HCT116 (cell line): ENCODE measurements around the gene AKR1E2. TPM values are rescaled to one million over a fixed set of nuclear protein-coding genes. Genes with fewer than 3 reads are reported as not detected.
"Not testable (repeated sequence)": the region's sequence is repeated elsewhere in the genome, so short reads cannot be mapped to it uniquely, and the experiment has no call there.

Source experiments
- ATAC-seq: fragments of 200-7000 bp; cut with Tn5 transposase; 2 replicates; pipeline ENCODE4 v1.9.1; 2020; ENCODE audit warnings: mild to moderate bottlenecking, moderate library complexity
- BruUV-seq: library from RNA; stranded (reverse); fragments of 400-500 nt; replicated peaks from 2 replicates; lab custom pipeline; 2021; lab: Mats Ljungman, UMichigan
- CTCF ChIA-PET: fragments of 300-600 bp; sonication (Branson Sonifier 250); formaldehyde crosslinking; loops from one replicate; lab custom pipeline; 2021; ENCODE audit warnings: antibody characterized with exemption; lab: Charles Lee
- POLR2A ChIA-PET: fragments of 300-600, 350-600 bp; sonication (Branson Sonifier 250); formaldehyde crosslinking; loops from one replicate; lab custom pipeline; 2021; ENCODE audit warnings: antibody characterized with exemption; lab: Charles Lee
- RAD21 ChIA-PET, 2 experiments: fragments of 300-600 bp; sonication (Branson Sonifier 250); formaldehyde crosslinking; loops; one replicate each; lab custom pipeline; 2023; ENCODE audit warnings: low total read pairs in 2 of 2; ENCODE audit not compliant: uncharacterized antibody in 2 of 2, unreplicated experiment in 2 of 2, low non-redundant PET in 1 of 2; lab: Charles Lee
- DNase-seq: peaks from one replicate; pipeline ENCODE4 v3.0.0-alpha.2; 2010; ENCODE audit warnings: low read depth, low spot score
- H2AFZ ChIP-seq: fragments of 200-600 bp; shearing (Covaris generic), sonication (generic); 2 replicates; pipeline ENCODE4 v1.6.1; 2017; ENCODE audit warnings: low read depth, mixed run types, mixed read lengths, antibody characterized with exemption, low read length; ENCODE audit not compliant: poor library complexity, severe bottlenecking
- H3K27ac ChIP-seq: 2 replicates; pipeline ENCODE4 v1.5.1; 2012; ENCODE audit warnings: low read depth, low read length
- H3K27me3 ChIP-seq: fragments of 200-600 bp; sonication (generic); 2 replicates; pipeline ENCODE4 v1.6.1; 2016; ENCODE audit warnings: mixed run types, low read length, mixed read lengths; ENCODE audit not compliant: insufficient read depth
- H3K36me3 ChIP-seq, 2 experiments: fragments of 200-500 bp in 1 of 2; fragments of 200-600 bp in 1 of 2; sonication (Bioruptor generic) in 1 of 2; sonication (generic) in 1 of 2; 2 replicates each; pipeline versions ENCODE4 v1.5.1 to v1.6.1; 2014 to 2016; ENCODE audit warnings: low read length in 2 of 2, inconsistent platforms in 1 of 2, mixed read lengths in 1 of 2, mixed run types in 1 of 2; ENCODE audit not compliant: insufficient read depth in 2 of 2, control insufficient read depth in 1 of 2
- H3K4me1 ChIP-seq, 2 experiments: fragments of 200-600 bp in 1 of 2; sonication (generic) in 1 of 2; 2 replicates each; pipeline versions ENCODE4 v1.5.1 to v1.6.1; 2012 to 2017; ENCODE audit warnings: low read length in 2 of 2, inconsistent platforms in 1 of 2, mild to moderate bottlenecking in 1 of 2, mixed read lengths in 1 of 2, mixed run types in 1 of 2, moderate library complexity in 1 of 2; ENCODE audit not compliant: insufficient read depth in 2 of 2, control insufficient read depth in 1 of 2
- H3K4me2 ChIP-seq: fragments of 200-600 bp; sonication (generic); 2 replicates; pipeline ENCODE4 v1.6.1; 2017; ENCODE audit warnings: mixed run types, low read length, mixed read lengths
- H3K4me3 ChIP-seq, 2 experiments: fragments of 200-600 bp in 1 of 2; sonication (generic) in 1 of 2; replicated peaks in 1 of 2; 2 replicates each; pipeline ENCODE4 v1.5.1; 2011 to 2016; ENCODE audit warnings: low read length in 2 of 2, control low read depth in 1 of 2, low read depth in 1 of 2, mild to moderate bottlenecking in 1 of 2, mixed read lengths in 1 of 2, mixed run types in 1 of 2
- H3K79me2 ChIP-seq: fragments of 200-600 bp; sonication (generic); 2 replicates; pipeline ENCODE4 v1.6.1; 2017; ENCODE audit warnings: mild to moderate bottlenecking, mixed run types, low read length, moderate library complexity, mixed read lengths; ENCODE audit not compliant: insufficient read depth
- H3K9ac ChIP-seq: fragments of 200-600 bp; sonication (generic); 2 replicates; pipeline ENCODE4 v1.6.1; 2016; ENCODE audit warnings: low read length, mixed read lengths
- H3K9me2 ChIP-seq: fragments of 200-600 bp; sonication (generic), shearing (Covaris generic); 2 replicates; pipeline ENCODE4 v1.6.1; 2017; ENCODE audit warnings: mixed run types, mild to moderate bottlenecking, moderate library complexity; ENCODE audit not compliant: insufficient read depth
- H3K9me3 ChIP-seq, 2 experiments: fragments of 200-500 bp in 1 of 2; fragments of 200-600 bp in 1 of 2; sonication (Bioruptor generic) in 1 of 2; sonication (generic) in 1 of 2; 2 replicates each; pipeline ENCODE4 v1.6.1; 2014 to 2017; ENCODE audit warnings: low read length in 2 of 2, mixed read lengths in 2 of 2, inconsistent platforms in 1 of 2, low read depth in 1 of 2, mild to moderate bottlenecking in 1 of 2, mixed run types in 1 of 2, moderate library complexity in 1 of 2; ENCODE audit not compliant: control insufficient read depth in 1 of 2, insufficient read depth in 1 of 2
- H4K20me1 ChIP-seq: fragments of 200-600 bp; sonication (generic), shearing (Covaris generic); 2 replicates; pipeline ENCODE4 v1.6.1; 2017; ENCODE audit warnings: mixed run types, mild to moderate bottlenecking, moderate library complexity; ENCODE audit not compliant: insufficient read depth
- CEBPB ChIP-seq: IDR thresholded peaks from 2 replicates; pipeline ENCODE4 v1.6.1; 2012; ENCODE audit warnings: low read depth
- EGR1 ChIP-seq: IDR thresholded peaks from 2 replicates; pipeline ENCODE4 v1.6.1; 2012; ENCODE audit warnings: low read depth
- RAD21 ChIP-seq: IDR thresholded peaks from 2 replicates; pipeline ENCODE4 v1.6.1; 2012; ENCODE audit warnings: low read depth, mild to moderate bottlenecking
- SIN3A ChIP-seq: IDR thresholded peaks from 2 replicates; pipeline ENCODE4 v1.6.1; 2012; ENCODE audit warnings: low read depth
- SP1 ChIP-seq: IDR thresholded peaks from 2 replicates; pipeline ENCODE4 v1.6.1; 2012; ENCODE audit warnings: low read depth
- TCF7L2 ChIP-seq: IDR thresholded peaks from 2 replicates; pipeline ENCODE4 v1.7.0; 2011; ENCODE audit warnings: borderline replicate concordance, inconsistent platforms; ENCODE audit not compliant: insufficient read depth, insufficient read length; ENCODE audit errors: extremely low read depth
- intact Hi-C: fragments of 100-400 bp; cut with micrococcal nuclease; formaldehyde crosslinking; loops from 2 replicates; pipeline ENCODE4 v1.10.0; 2022
- total RNA-seq: library from RNA; stranded (reverse); gene quantifications from one replicate; pipeline ENCODE4 v1.2.1, GENCODE V29; 2021; ENCODE audit not compliant: unreplicated experiment
- TF ChIP-seq, protein P1 (sequence below), 3 experiments: fragments of 200-600 bp in 1 of 3; sonication (generic) in 1 of 3; IDR thresholded peaks in 2 of 3; conservative IDR thresholded peaks in 1 of 3; 2 replicates each; pipeline ENCODE4 v1.5.1; 2012 to 2017; ENCODE audit warnings: low read depth in 2 of 3, low read length in 2 of 3, antibody characterized with exemption in 1 of 3, borderline replicate concordance in 1 of 3, control low read depth in 1 of 3, mild to moderate bottlenecking in 1 of 3, mixed read lengths in 1 of 3, mixed run types in 1 of 3, moderate library complexity in 1 of 3; ENCODE audit not compliant: insufficient read depth in 1 of 3

The AKR1E2 gene
- total RNA-seq, 1 experiment from 2014 or later = 5.0 TPM

DNA sequence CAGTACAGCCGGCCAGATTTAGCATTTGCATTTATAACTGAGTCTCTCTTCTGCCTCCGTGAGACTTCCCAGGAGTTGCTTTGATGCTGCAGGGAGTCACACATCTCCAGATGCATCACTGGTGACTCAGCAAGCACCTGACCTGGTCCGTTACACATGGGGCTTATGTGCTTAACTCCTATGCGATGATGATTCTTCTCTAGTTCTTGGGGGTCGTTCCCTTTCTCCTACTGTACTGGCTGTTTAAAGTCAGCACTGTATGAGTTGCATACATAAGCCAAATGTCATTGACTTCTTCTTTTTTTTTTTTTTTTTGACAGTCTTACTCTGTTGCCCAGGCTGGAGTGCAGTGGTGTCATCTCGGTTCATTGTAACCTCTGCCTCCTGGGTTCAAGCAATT, 13.0 kb upstream of the AKR1E2 start (continued):
- TF ChIP-seq SIN3A (0 out of 2 replicates have a peak, but pooled peaks have one; percentile 30), SP1 (no peak)

DNA sequence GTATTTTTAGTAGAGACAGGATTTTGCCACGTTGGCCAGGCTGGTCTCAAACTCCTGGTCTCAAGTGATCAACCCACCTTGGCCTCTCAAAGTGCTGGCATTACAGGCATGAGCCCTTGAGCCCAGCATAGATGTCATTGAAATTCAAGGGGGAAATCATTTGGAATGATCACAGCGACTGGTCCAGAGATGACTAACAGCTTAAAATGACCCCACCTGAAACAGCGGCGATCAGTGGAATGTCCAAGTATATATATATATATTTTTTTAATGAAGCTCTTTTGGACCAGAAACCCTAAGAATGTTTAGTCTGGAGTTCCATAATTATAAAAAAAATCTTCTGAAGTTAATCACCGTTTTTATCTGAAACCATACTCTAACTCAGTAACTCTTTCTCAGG, 12.5 kb upstream of the AKR1E2 start:
- H3K9ac ChIP-seq = no peak overlapping the region
- BruUV-seq = no TSS peak
- no peak for ATAC-seq
- no peak overlapping the region for H3K4me3 ChIP-seq
- H3K27ac ChIP-seq = no peak overlapping the region
- no peak overlapping the region for H2AFZ ChIP-seq
- no peak overlapping the region for H3K4me2 ChIP-seq
- H3K27me3 ChIP-seq = no peaks in the 10 kb centered on the region
- intact Hi-C loops = loop anchor here (10.0 kb wide), 1 partner anchor 811 kb away; no protein-coding TSS in a partner anchor
- H3K4me1 ChIP-seq = peaks cover 0 to 15% of the 10 kb centered on the region in 2 experiments; a peak in 1 of 4 replicates
- ChIA-PET CTCF (interaction anchor here (1.0 kb wide), 1 partner anchor 36 kb away, joined by 3 read pairs; no protein-coding TSS in a partner anchor), RAD21 (no interaction called here), POLR2A (no interaction called here)
- H3K9me2 ChIP-seq = no peaks in the 10 kb centered on the region
- H3K9me3 ChIP-seq = 0 out of 4 replicates have a peak, but pooled peaks cover 0 to 5% of the 10 kb centered on the region in 2 experiments
- no peaks in the 10 kb centered on the region for H3K36me3 ChIP-seq
- no peak for DNase-seq
- TF ChIP-seq CEBPB = no peak
- no peak for TF ChIP-seq EGR1
- H4K20me1 ChIP-seq = no peaks in the 10 kb centered on the region
- no peaks in the 10 kb centered on the region for H3K79me2 ChIP-seq

DNA sequence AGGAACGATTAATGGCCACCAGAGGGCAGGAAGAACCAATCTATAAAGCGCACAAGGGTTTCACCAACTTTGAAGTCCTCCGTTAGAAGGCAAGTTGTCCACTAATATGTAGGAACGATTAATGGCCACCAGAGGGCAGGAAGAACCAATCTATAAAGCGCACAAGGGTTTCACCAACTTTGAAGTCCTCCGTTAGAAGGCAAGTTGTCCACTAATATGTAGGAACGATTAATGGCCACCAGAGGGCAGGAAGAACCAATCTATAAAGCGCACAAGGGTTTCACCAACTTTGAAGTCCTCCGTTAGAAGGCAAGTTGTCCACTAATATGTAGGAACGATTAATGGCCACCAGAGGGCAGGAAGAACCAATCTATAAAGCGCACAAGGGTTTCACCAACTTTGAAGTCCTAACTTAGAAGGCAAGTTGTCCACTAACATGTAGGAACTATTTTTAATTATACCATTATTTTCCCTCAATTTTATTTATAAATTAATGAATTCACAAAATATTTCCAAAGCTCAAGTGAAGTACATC, 10.3 kb upstream of the AKR1E2 start:
- H3K27ac ChIP-seq, H3K4me3 ChIP-seq, H3K27me3 ChIP-seq, POLR2A ChIA-PET, H3K79me2 ChIP-seq, H3K36me3 ChIP-seq, H3K9ac ChIP-seq, ATAC-seq, H3K4me2 ChIP-seq, H3K9me2 ChIP-seq, BruUV-seq, H4K20me1 ChIP-seq, H3K9me3 ChIP-seq: not testable (repeated sequence)
- DNase-seq = peak; percentile 28
- TF ChIP-seq, protein P1, sequence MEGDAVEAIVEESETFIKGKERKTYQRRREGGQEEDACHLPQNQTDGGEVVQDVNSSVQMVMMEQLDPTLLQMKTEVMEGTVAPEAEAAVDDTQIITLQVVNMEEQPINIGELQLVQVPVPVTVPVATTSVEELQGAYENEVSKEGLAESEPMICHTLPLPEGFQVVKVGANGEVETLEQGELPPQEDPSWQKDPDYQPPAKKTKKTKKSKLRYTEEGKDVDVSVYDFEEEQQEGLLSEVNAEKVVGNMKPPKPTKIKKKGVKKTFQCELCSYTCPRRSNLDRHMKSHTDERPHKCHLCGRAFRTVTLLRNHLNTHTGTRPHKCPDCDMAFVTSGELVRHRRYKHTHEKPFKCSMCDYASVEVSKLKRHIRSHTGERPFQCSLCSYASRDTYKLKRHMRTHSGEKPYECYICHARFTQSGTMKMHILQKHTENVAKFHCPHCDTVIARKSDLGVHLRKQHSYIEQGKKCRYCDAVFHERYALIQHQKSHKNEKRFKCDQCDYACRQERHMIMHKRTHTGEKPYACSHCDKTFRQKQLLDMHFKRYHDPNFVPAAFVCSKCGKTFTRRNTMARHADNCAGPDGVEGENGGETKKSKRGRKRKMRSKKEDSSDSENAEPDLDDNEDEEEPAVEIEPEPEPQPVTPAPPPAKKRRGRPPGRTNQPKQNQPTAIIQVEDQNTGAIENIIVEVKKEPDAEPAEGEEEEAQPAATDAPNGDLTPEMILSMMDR (IDR thresholded peaks at IDR 0.05 in 2 of 3, conservative IDR thresholded peaks at IDR 0.05 in 1 of 3; ENCODE audit: borderline replicate concordance in 1 of 3, insufficient read depth in 1 of 3, low read depth in 2 of 3, low read length in 2 of 3) = peak in 2 of 3 experiments; percentile 78 to 95; a peak in 4 of 6 replicates
- TF ChIP-seq RAD21 = 0 out of 2 replicates have a peak, but pooled peaks have one; percentile 22
- peak; percentile 75 for TF ChIP-seq TCF7L2
- peaks cover 0 to 15% of the 10 kb centered on the region in 2 experiments; a peak in 1 of 4 replicates for H3K4me1 ChIP-seq
- RAD21 ChIA-PET = interaction anchor here in 1 of 2 experiments (0.8 kb wide), 1 partner anchor 807 kb away, joined by 3 read pairs; no protein-coding TSS in a partner anchor
- intact Hi-C loops = loop anchor here (2.0 to 10.0 kb wide), 2 partner anchors 619 to 809 kb away; no protein-coding TSS in a partner anchor
- H2AFZ ChIP-seq = peak overlapping the region; percentile 56
- CTCF ChIA-PET = interaction anchor here (0.6 to 1.7 kb wide), 11 partner anchors 11 to 1618 kb away, joined by 3 to 20 read pairs (median 5); partner anchors contain the start of gene AKR1E2
